ENCODE results near the gene NDST4. TPM values are rescaled to one million over a fixed set of nuclear protein-coding genes. Genes with fewer than 3 reads are reported as not detected.

NDST4 gene
- total RNA-seq, 1 experiment from 2014 or later = not detected

GRCh38 chr4:115110191-115111181, 2.9 kb downstream of the NDST4 start:
- H3K14ac ChIP-seq (ENCODE audit: insufficient read depth, low read length) = no peak overlapping the region
- H4K91ac ChIP-seq (ENCODE audit: insufficient read length, low read depth, low read length) = no peak overlapping the region
- no peak overlapping the region for H3K56ac ChIP-seq (ENCODE audit: insufficient read length, low read depth, low read length)
- no peaks in the 10 kb centered on the region; the same call in 1 of the 2 replicates for H3K27me3 Mint-ChIP-seq (ENCODE audit: low read depth)
- no peak overlapping the region for H3K27ac ChIP-seq (ENCODE audit: insufficient read length, low read depth, low read length)
- no peak overlapping the region for H2BK12ac ChIP-seq (ENCODE audit: insufficient read length, low read depth, low read length)
- no peaks in the 10 kb centered on the region for H3K79me2 ChIP-seq (ENCODE audit: insufficient read depth, low read length)
- H3K4me2 ChIP-seq (ENCODE audit: insufficient read depth, insufficient read length, low read length) = no peak overlapping the region
- no peak overlapping the region for H2BK20ac ChIP-seq (ENCODE audit: low read depth, low read length, poor library complexity, severe bottlenecking)
- H3K27me3 ChIP-seq (ENCODE audit: insufficient read depth, low read length) = no peaks in the 10 kb centered on the region
- no peak overlapping the region for H2BK120ac ChIP-seq (ENCODE audit: low read depth, low read length, poor library complexity, severe bottlenecking)
- H3T11ph ChIP-seq (ENCODE audit: low read length) = no peak overlapping the region
- no peaks in the 10 kb centered on the region for H3K36me3 Mint-ChIP-seq (ENCODE audit: insufficient read depth in 1 of 3, low read depth in 3 of 3)
- H3K4me1 ChIP-seq (ENCODE audit: insufficient read depth, low read length) = no peaks in the 10 kb centered on the region
- peaks cover 5 to 10% of the 10 kb centered on the region in 2 experiments for H3K4me1 Mint-ChIP-seq
- H4K5ac ChIP-seq (ENCODE audit: insufficient read length, low read depth, low read length) = no peak overlapping the region
- H3K9me3 ChIP-seq (ENCODE audit: control insufficient read depth, low read depth, low read length) = no peaks in the 10 kb centered on the region
- no peak overlapping the region for H3K23ac ChIP-seq (ENCODE audit: insufficient read length, low read depth, low read length)
- H2BK5ac ChIP-seq (ENCODE audit: insufficient read length, low read length) = no peak overlapping the region
- no peak for DNase-seq
- no peak for TF ChIP-seq CTCF (conservative IDR thresholded peaks at IDR 0.05)
- no peak overlapping the region for H2AK5ac ChIP-seq (ENCODE audit: insufficient read length, low read length)
- H2BK15ac ChIP-seq (ENCODE audit: low read depth, low read length) = no peak overlapping the region
- no peak overlapping the region for H3K9ac ChIP-seq (ENCODE audit: extremely low read depth, insufficient read length, low read length)
- peak overlapping the region in 1 of 3 experiments; percentile 18; a peak in 1 of 7 replicates for H3K27ac Mint-ChIP-seq
- H3K18ac ChIP-seq (ENCODE audit: insufficient read length, low read depth, low read length) = no peak overlapping the region
- no CpG with 5 or more reads among the region's 4 CpGs for WGBS (ENCODE audit: extremely low coverage, insufficient read length, low lambda C conversion rate)
- H3K9me3 Mint-ChIP-seq = no peaks in the 10 kb centered on the region
- no peaks in the 10 kb centered on the region for H4K20me1 ChIP-seq (ENCODE audit: control insufficient read depth, insufficient read depth, insufficient read length)
- H3K4me3 Mint-ChIP-seq = no peak overlapping the region
- H3K23me2 ChIP-seq (ENCODE audit: insufficient read length, low read depth, low read length, poor library complexity, severe bottlenecking) = no peaks in the 10 kb centered on the region
- no peak overlapping the region for H4K8ac ChIP-seq (replicated peaks; ENCODE audit: insufficient read length, low read depth, low read length)
- H3K79me1 ChIP-seq (ENCODE audit: insufficient read depth, low read depth, low read length, poor library complexity, severe bottlenecking) = no peaks in the 10 kb centered on the region
- no peak overlapping the region for H3K4ac ChIP-seq (ENCODE audit: low read depth, low read length)
- no peak overlapping the region for H2AFZ ChIP-seq (ENCODE audit: low read length)

Measured in H9 (cell line).